Neural cell (in vitro differentiated cells): Measurements from ENCODE around the gene CD24. TPM values are rescaled to one million over a fixed set of nuclear protein-coding genes. Genes with fewer than 3 reads are reported as not detected.

Experiments
- H2AFZ ChIP-seq: fragments of 200-600, 300-800 bp; sonication (generic), shearing (Covaris generic); 2 replicates; pipeline ENCODE4 v1.6.0; 2014; ENCODE audit warnings: low read depth, mild to moderate bottlenecking, antibody characterized with exemption, low read length, moderate library complexity
- H3F3A ChIP-seq: fragments of 200-600 bp; shearing (Covaris generic); 2 replicates; pipeline ENCODE4 v1.6.1; 2016; ENCODE audit warnings: mild to moderate bottlenecking, moderate library complexity, mixed read lengths, antibody characterized with exemption, low read length; ENCODE audit not compliant: insufficient read depth, poor library complexity, severe bottlenecking
- H3K27ac ChIP-seq: fragments of 200-600, 300-800 bp; sonication (generic), shearing (Covaris generic); 2 replicates; pipeline ENCODE4 v1.5.1; 2014; ENCODE audit warnings: mild to moderate bottlenecking, low read length, moderate library complexity
- H3K27me3 ChIP-seq: fragments of 300-800, 200-600 bp; sonication (generic), shearing (Covaris generic); 2 replicates; pipeline ENCODE4 v1.6.0; 2014; ENCODE audit warnings: mild to moderate bottlenecking, low read depth, low read length, moderate library complexity; ENCODE audit not compliant: insufficient read depth
- H3K36me3 ChIP-seq: fragments of 300-800, 200-600 bp; sonication (generic), shearing (Covaris generic); 2 replicates; pipeline ENCODE4 v1.5.1; 2014; ENCODE audit warnings: mild to moderate bottlenecking, antibody characterized with exemption, low read length, moderate library complexity; ENCODE audit not compliant: insufficient read depth
- H3K4me2 ChIP-seq: fragments of 300-800, 200-600 bp; sonication (generic), shearing (Covaris generic); 2 replicates; pipeline ENCODE4 v1.6.0; 2014; ENCODE audit warnings: mild to moderate bottlenecking, low read length
- H3K4me3 ChIP-seq: fragments of 300-800, 200-600 bp; sonication (generic), shearing (Covaris generic); 2 replicates; pipeline ENCODE4 v1.5.1; 2014; ENCODE audit warnings: mild to moderate bottlenecking, low read length, moderate library complexity
- H3K79me2 ChIP-seq: fragments of 200-600 bp; shearing (Covaris generic); replicated peaks from 2 replicates; pipeline ENCODE4 v1.6.0; 2014; ENCODE audit warnings: mild to moderate bottlenecking, low read length, moderate library complexity; ENCODE audit not compliant: insufficient read depth
- H3K9ac ChIP-seq: fragments of 300-800, 200-600 bp; sonication (generic), shearing (Covaris generic); 2 replicates; pipeline ENCODE4 v1.6.1; 2016; ENCODE audit warnings: mild to moderate bottlenecking, low read length, mixed read lengths
- H3K9me2 ChIP-seq: fragments of 200-600 bp; shearing (Covaris generic); 2 replicates; pipeline ENCODE4 v1.6.1; 2016; ENCODE audit warnings: mild to moderate bottlenecking, low read length, mixed read lengths; ENCODE audit not compliant: insufficient read depth
- H3K9me3 ChIP-seq: fragments of 200-600, 300-800 bp; sonication (generic), shearing (Covaris generic); 2 replicates; pipeline ENCODE4 v1.6.1; 2016; ENCODE audit warnings: mild to moderate bottlenecking, mixed run types, low read length, moderate library complexity, mixed read lengths
- H4K20me1 ChIP-seq: fragments of 200-600 bp; shearing (Covaris generic); 2 replicates; pipeline ENCODE4 v1.6.1; 2016; ENCODE audit warnings: mild to moderate bottlenecking, mixed run types; ENCODE audit not compliant: insufficient read depth
- CTCF ChIP-seq: fragments of 450-650 bp; IDR thresholded peaks from 2 replicates; pipeline ENCODE4 v1.5.1; 2014; ENCODE audit warnings: antibody characterized with exemption, mild to moderate bottlenecking, moderate library complexity; ENCODE audit not compliant: poor library complexity, severe bottlenecking
- EP300 ChIP-seq: fragments of 450-650 bp; conservative IDR thresholded peaks from 2 replicates; pipeline ENCODE4 v1.6.1; 2014; ENCODE audit warnings: antibody characterized with exemption, mild to moderate bottlenecking, moderate library complexity; ENCODE audit not compliant: poor library complexity, severe bottlenecking
- EZH2 ChIP-seq: fragments of 200-600, 300-800 bp; shearing (Covaris generic), sonication (generic); IDR thresholded peaks from 2 replicates; pipeline ENCODE4 v1.6.1; 2014; ENCODE audit warnings: antibody characterized with exemption, low read length, borderline replicate concordance, mild to moderate bottlenecking; ENCODE audit not compliant: insufficient read depth, poor library complexity, severe bottlenecking
- MXI1 ChIP-seq: fragments of 450-650 bp; conservative IDR thresholded peaks from 2 replicates; pipeline ENCODE4 v1.6.1; 2014; ENCODE audit warnings: antibody characterized with exemption, mild to moderate bottlenecking; ENCODE audit not compliant: poor library complexity, severe bottlenecking
- POLR2AphosphoS5 ChIP-seq: IDR thresholded peaks from 2 replicates; pipeline ENCODE4 v1.6.1; 2012
- RAD21 ChIP-seq: fragments of 450-650 bp; conservative IDR thresholded peaks from 2 replicates; pipeline ENCODE4 v1.6.1; 2014; ENCODE audit warnings: antibody characterized with exemption, mild to moderate bottlenecking, moderate library complexity
- REST ChIP-seq: IDR thresholded peaks from 2 replicates; pipeline ENCODE4 v1.6.1; 2012; ENCODE audit warnings: borderline replicate concordance
- SMC3 ChIP-seq: fragments of 450-650 bp; conservative IDR thresholded peaks from 2 replicates; pipeline ENCODE4 v1.6.1; 2014; ENCODE audit warnings: antibody characterized with exemption, mild to moderate bottlenecking, moderate library complexity; ENCODE audit not compliant: poor library complexity
- TAF1 ChIP-seq: IDR thresholded peaks from 2 replicates; pipeline ENCODE4 v1.6.1; 2012; ENCODE audit warnings: low read depth
- polyA plus RNA-seq: library from polyadenylated mRNA; depleted of rRNA; stranded (reverse); fragments of >200 nt; gene quantifications from 2 replicates; pipeline ENCODE4 v1.2.3, GENCODE V29; 2014

The CD24 gene
- polyA plus RNA-seq, 1 donor from 2014 or later: 2,264 TPM

- Histone ChIP-seq H3K9ac (no peak overlapping the region), H2AFZ (no peak overlapping the region), H3K4me2 (no peak overlapping the region), H4K20me1 (no peaks in the 10 kb centered on the region), H3F3A (no peaks in the 10 kb centered on the region), H3K9me3 (no peaks in the 10 kb centered on the region), H3K36me3 (no peaks in the 10 kb centered on the region), H3K4me3 (no peak overlapping the region), H3K79me2 (no peaks in the 10 kb centered on the region), H3K27me3 (no peaks in the 10 kb centered on the region), H3K9me2 (no peaks in the 10 kb centered on the region), H3K27ac (no peak overlapping the region)
- TF ChIP-seq RAD21: no peak
- TF ChIP-seq EZH2: no peak
- TF ChIP-seq CTCF: no peak
Measured at GRCh38 chr6:106959985-106960384, 14.5 kb downstream of the CD24 start.

GRCh38 chr6:106939848-106940247 is 34.7 kb downstream of the CD24 start:
- no peaks in the 10 kb centered on the region for H3F3A ChIP-seq
- H4K20me1 ChIP-seq: no peaks in the 10 kb centered on the region
- no peak overlapping the region for H3K4me3 ChIP-seq
- no peaks in the 10 kb centered on the region for H3K27me3 ChIP-seq
- no peaks in the 10 kb centered on the region for H3K36me3 ChIP-seq
- no peaks in the 10 kb centered on the region for H3K9me3 ChIP-seq
- H3K27ac ChIP-seq: no peak overlapping the region
- no peaks in the 10 kb centered on the region for H3K79me2 ChIP-seq
- no peaks in the 10 kb centered on the region for H3K9me2 ChIP-seq
- no peak for TF ChIP-seq POLR2AphosphoS5
- TF ChIP-seq RAD21: no peak
- TF ChIP-seq CTCF: no peak
- no peak for TF ChIP-seq EZH2
- TF ChIP-seq MXI1: no peak
- TF ChIP-seq REST: no peak
- no peak for TF ChIP-seq SMC3
- TF ChIP-seq EP300: no peak
- TF ChIP-seq TAF1: no peak
- H3K4me2 ChIP-seq: no peak overlapping the region
- H3K9ac ChIP-seq: no peak overlapping the region
- H2AFZ ChIP-seq: no peak overlapping the region
